Measurements from ENCODE around the gene ATP1A3.
A peak's percentile ranks its signal among the peaks of the same experiment; 100 is the strongest.
"Not testable (repeated sequence)": the region's sequence is repeated elsewhere in the genome, so short reads cannot be mapped to it uniquely, and the experiment has no call there.

The ATP1A3 gene

GRCh38 chr19:41944336-41944735 lies 49.7 kb downstream of the ATP1A3 start:
- Mint-ChIP-seq H3K4me1 (peaks cover 65% of the 10 kb centered on the region), H3K36me3 (ENCODE audit: insufficient read depth) (peaks cover 20% of the 10 kb centered on the region), H3K27ac (ENCODE audit: low read depth) (peak overlapping the region; percentile 98), H3K9me3 (no peaks in the 10 kb centered on the region), H3K4me3 (peak overlapping the region; percentile 51), H3K27me3 (peaks cover 30% of the 10 kb centered on the region)
- ATAC-seq (replicated peaks; ENCODE audit: extremely low read depth, poor library complexity, severe bottlenecking) (no peak), DNase-seq (ENCODE audit: low spot score in 2 of 2) (no peak)

GRCh38 chr19:41941410-41942202 lies 52.4 kb downstream of the ATP1A3 start:
- peaks cover 30% of the 10 kb centered on the region for H3K27me3 Mint-ChIP-seq
- peak overlapping the region; percentile 68 for H3K4me3 Mint-ChIP-seq
- no peak for DNase-seq (ENCODE audit: low spot score in 2 of 2)
- peaks cover 57% of the 10 kb centered on the region for H3K4me1 Mint-ChIP-seq
- no peaks in the 10 kb centered on the region for H3K9me3 Mint-ChIP-seq
- H3K36me3 Mint-ChIP-seq (ENCODE audit: insufficient read depth): peaks cover 16% of the 10 kb centered on the region
- H3K27ac Mint-ChIP-seq (ENCODE audit: low read depth): peak overlapping the region; percentile 63
- ATAC-seq (replicated peaks; ENCODE audit: extremely low read depth, poor library complexity, severe bottlenecking): no peak

GRCh38 chr19:41940731-41941409 lies 53.2 kb downstream of the ATP1A3 start:
- Mint-ChIP-seq H3K36me3 (ENCODE audit: insufficient read depth) (peaks cover 20% of the 10 kb centered on the region), H3K4me1 (peaks cover 59% of the 10 kb centered on the region), H3K27me3 (peaks cover 31% of the 10 kb centered on the region), H3K27ac (ENCODE audit: low read depth) (peak overlapping the region; percentile 71), H3K4me3 (peak overlapping the region; percentile 68), H3K9me3 (no peaks in the 10 kb centered on the region)
- ATAC-seq (replicated peaks; ENCODE audit: extremely low read depth, poor library complexity, severe bottlenecking) (no peak), DNase-seq (ENCODE audit: low spot score in 2 of 2) (no peak)

- Mint-ChIP-seq H3K4me1 (peaks cover 57% of the 10 kb centered on the region), H3K27ac (ENCODE audit: low read depth) (peak overlapping the region; percentile 71), H3K27me3 (peaks cover 38% of the 10 kb centered on the region), H3K36me3 (ENCODE audit: insufficient read depth) (peaks cover 14% of the 10 kb centered on the region), H3K4me3 (peak overlapping the region; percentile 68), H3K9me3 (no peaks in the 10 kb centered on the region)
- DNase-seq (ENCODE audit: low spot score in 2 of 2): no peak
- ATAC-seq (replicated peaks; ENCODE audit: extremely low read depth, poor library complexity, severe bottlenecking): no peak
Observed at GRCh38 chr19:41939861-41940730, 53.9 kb downstream of the ATP1A3 start.

DNA sequence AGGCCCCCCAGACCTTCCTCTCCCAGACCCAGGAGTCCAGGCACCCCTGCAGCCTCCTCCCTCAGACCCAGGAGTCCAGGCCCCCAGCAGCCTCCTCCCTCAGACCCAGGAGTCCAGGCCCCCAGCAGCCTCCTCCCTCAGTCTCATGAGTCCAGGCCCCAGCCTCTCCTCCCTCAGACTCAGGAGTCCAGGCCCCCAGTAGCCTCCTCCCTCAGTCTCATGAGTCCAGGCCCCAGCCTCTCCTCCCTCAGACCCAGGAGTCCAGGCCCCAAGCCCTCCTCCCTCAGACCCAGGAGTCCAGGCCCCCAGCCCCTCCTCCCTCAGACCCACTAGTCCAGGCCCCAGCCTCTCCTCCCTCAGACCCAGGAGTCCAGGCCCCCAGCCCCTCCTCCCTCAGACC lies 54.8 kb downstream of the ATP1A3 start:
- peaks cover 57% of the 10 kb centered on the region for H3K4me1 Mint-ChIP-seq

DNA sequence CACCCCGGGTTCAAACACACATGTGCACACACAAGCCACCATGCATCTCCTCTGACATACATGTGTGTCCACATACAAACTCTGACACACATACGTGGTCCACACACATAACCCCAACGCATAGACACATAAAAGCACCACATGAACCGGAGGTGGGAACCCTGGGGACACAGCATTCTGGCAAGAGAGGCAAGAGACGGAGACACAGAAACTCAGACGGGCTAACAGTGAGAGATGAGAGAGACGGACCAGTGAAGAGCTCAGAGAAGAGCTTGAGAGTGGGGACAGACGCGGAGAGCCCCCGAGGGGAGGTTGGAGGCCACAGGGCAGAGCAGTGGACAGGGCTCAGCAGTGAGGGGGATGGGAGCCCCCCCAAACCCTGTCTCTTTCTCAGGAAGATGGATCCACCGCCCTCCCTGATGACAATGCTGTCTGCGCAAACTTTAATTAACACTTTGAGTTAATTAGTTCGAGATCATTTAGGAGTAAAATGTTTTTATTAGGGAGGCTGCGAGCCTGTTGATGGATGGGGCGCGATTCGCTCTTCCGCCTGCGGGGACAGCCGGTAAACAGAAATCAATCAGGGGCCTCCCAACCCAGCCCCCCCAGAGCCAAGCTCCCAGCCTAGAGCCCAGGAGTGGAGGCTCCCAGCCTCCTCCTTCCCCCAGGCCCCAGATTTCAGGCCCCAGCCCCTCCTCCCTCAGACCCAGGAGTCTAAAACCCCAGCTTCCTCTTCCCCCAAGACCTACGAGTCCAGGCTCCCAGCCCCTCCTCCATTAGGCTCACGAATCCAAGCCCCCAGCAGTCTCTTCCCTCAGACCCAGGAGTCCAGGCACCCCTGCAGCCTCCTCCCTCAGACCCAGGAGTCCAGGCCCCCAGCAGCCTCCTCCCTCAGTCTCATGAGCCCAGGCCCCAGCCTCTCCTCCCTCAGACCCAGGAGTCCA lies 56.2 kb downstream of the ATP1A3 start:
- Mint-ChIP-seq H3K36me3 (ENCODE audit: insufficient read depth) (peaks cover 14% of the 10 kb centered on the region), H3K27ac (ENCODE audit: low read depth) (peak overlapping the region; percentile 89), H3K4me1 (peaks cover 60% of the 10 kb centered on the region), H3K4me3 (no peak overlapping the region), H3K27me3 (peaks cover 40% of the 10 kb centered on the region), H3K9me3 (no peaks in the 10 kb centered on the region)
- ATAC-seq (replicated peaks; ENCODE audit: extremely low read depth, poor library complexity, severe bottlenecking) (no peak), DNase-seq (ENCODE audit: low spot score in 2 of 2) (no peak)

More for the DNA sequence above, 54.8 kb downstream of the ATP1A3 start:
- not testable (repeated sequence) for H3K9me3 Mint-ChIP-seq; DNase-seq (ENCODE audit: low spot score in 2 of 2); H3K4me3 Mint-ChIP-seq; ATAC-seq (replicated peaks; ENCODE audit: extremely low read depth, poor library complexity, severe bottlenecking); H3K27ac Mint-ChIP-seq (ENCODE audit: low read depth)
- peaks cover 45% of the 10 kb centered on the region for H3K27me3 Mint-ChIP-seq
- H3K36me3 Mint-ChIP-seq (ENCODE audit: insufficient read depth): peaks cover 12% of the 10 kb centered on the region

DNA sequence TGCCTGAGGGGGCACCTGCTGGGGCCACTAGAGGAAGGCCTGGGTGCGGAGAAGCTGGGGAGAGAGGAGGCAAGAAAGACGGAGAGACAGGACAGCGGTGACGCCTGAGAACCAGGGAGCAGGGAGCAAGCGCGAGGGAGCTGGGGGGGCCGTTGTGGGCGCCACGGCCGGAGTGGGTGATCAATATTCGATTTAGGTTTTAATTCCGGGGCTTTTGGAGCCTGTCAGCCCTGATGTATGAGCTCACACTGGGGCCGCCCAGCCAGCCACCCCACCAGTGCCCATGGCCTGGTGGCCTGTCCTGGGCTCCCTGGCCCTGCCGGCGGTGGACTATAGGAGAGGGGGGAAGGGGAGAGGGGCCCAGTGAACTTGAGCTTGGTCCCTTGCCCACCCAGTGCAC lies 57.1 kb downstream of the ATP1A3 start:
- Mint-ChIP-seq H3K27me3 (peaks cover 34% of the 10 kb centered on the region), H3K4me1 (peaks cover 61% of the 10 kb centered on the region), H3K36me3 (ENCODE audit: insufficient read depth) (peaks cover 14% of the 10 kb centered on the region), H3K27ac (ENCODE audit: low read depth) (peak overlapping the region; percentile 89), H3K9me3 (no peaks in the 10 kb centered on the region), H3K4me3 (peak overlapping the region; percentile 33)
- no peak for DNase-seq (ENCODE audit: low spot score in 2 of 2)
- ATAC-seq (replicated peaks; ENCODE audit: extremely low read depth, poor library complexity, severe bottlenecking): no peak

- Mint-ChIP-seq H3K27me3 (peaks cover 29% of the 10 kb centered on the region), H3K36me3 (ENCODE audit: insufficient read depth) (peaks cover 14% of the 10 kb centered on the region), H3K4me1 (peaks cover 57% of the 10 kb centered on the region), H3K4me3 (peak overlapping the region; percentile 33), H3K27ac (ENCODE audit: low read depth) (peak overlapping the region; percentile 89), H3K9me3 (no peaks in the 10 kb centered on the region)
- ATAC-seq (replicated peaks; ENCODE audit: extremely low read depth, poor library complexity, severe bottlenecking): peak; percentile 88
- peak in 1 of 2 donors; percentile 81 for DNase-seq (ENCODE audit: low spot score in 2 of 2)
Observed at GRCh38 chr19:41936416-41936850, 57.6 kb downstream of the ATP1A3 start.

- Mint-ChIP-seq H3K27me3 (peaks cover 23% of the 10 kb centered on the region), H3K4me1 (peaks cover 52% of the 10 kb centered on the region), H3K36me3 (ENCODE audit: insufficient read depth) (peaks cover 14% of the 10 kb centered on the region), H3K27ac (ENCODE audit: low read depth) (peak overlapping the region; percentile 95), H3K4me3 (peak overlapping the region; percentile 33), H3K9me3 (no peaks in the 10 kb centered on the region)
- DNase-seq (ENCODE audit: low spot score in 2 of 2): no peak
- peak; percentile 4 for ATAC-seq (replicated peaks; ENCODE audit: extremely low read depth, poor library complexity, severe bottlenecking)
Observed at GRCh38 chr19:41935760-41936415, 58.1 kb downstream of the ATP1A3 start.

DNA sequence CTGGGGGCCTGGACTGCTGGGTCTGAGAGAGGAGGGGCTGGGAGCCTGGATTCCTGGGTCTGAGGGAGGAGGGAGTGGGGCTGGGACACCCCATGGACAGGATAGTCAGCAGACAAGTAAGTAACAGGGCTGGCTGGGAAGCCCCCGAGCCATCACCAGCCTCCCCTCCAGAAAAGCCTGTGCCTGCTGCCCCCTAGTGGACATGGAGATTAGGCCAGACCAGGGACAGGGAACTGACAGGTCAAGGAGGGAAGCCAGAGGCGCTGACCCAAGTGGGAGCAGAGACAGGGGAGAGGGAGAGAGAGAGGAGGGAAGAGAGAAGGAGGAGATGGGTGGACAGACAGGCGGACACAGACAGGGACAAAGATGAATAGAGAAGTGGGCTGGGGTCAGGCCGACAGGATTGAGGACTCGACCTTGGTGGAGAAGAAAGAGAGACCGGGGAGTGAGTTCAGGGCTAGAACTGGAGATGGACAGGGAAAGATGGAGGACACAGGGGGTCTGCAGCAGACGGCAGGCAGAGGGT lies 59.1 kb downstream of the ATP1A3 start:
- Mint-ChIP-seq H3K4me3 (peak overlapping the region; percentile 33), H3K9me3 (no peaks in the 10 kb centered on the region), H3K27ac (ENCODE audit: low read depth) (peak overlapping the region; percentile 95), H3K27me3 (peaks cover 15% of the 10 kb centered on the region), H3K36me3 (ENCODE audit: insufficient read depth) (peaks cover 14% of the 10 kb centered on the region), H3K4me1 (peaks cover 53% of the 10 kb centered on the region)
- DNase-seq (ENCODE audit: low spot score in 2 of 2) (peak; percentile 63 to 69), ATAC-seq (replicated peaks; ENCODE audit: extremely low read depth, poor library complexity, severe bottlenecking) (peak; percentile 20)

All from central memory CD8-positive, alpha-beta T cell (primary cell).